Measurements from ENCODE around the gene MRPS26. TPM values are rescaled to one million over a fixed set of nuclear protein-coding genes. Genes with fewer than 3 reads are reported as not detected.
A peak's percentile ranks its signal among the peaks of the same experiment; 100 is the strongest.

The MRPS26 gene
- total RNA-seq, 1 donor from 2014 or later: 31.0 TPM

DNA sequence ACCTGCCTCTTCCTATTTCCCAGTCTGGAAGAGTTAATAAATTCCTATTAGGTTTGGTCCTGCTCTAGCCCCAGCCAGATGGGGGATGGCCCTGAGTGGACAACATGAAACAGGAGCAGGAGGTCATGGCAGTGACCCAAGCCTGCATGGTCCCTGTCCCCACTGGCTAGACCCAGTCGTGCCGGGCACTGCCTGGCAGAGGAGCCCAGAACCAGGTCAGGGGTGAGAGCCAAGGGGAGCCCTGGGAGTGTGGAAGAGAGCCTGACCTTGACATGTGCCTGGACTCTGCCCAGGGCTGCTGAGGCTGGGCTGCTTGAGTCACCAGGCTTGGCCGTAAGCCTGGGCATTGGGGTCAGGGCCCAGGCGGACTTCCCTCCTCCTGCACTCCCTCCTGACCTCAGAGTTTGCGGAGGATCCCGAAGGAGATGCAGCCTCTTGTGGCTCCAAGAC is 35.1 kb downstream of the MRPS26 start:
- Mint-ChIP-seq H3K27ac (ENCODE audit: unreplicated experiment) (no peak overlapping the region), H3K36me3 (ENCODE audit: low read depth) (no peaks in the 10 kb centered on the region)

DNA sequence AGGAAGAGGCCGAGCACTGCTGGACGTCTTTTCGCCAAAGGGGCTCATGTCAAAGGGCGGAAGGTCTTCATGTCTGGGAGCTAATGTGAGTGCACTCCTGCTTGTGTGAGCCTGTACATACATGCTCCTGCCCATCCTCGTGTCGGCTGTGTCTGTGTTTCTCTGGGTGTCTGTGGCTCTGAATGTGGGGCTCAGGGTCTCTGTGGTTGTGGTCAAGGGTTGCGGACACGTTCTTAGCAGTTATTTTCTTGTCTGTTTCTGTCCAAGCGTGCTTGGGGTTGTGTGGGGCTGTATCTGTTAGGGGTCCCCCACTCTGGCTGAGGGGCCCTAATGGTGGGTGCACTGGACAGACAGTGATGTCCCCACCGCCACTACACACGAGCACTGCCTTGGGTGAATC is 35.8 kb downstream of the MRPS26 start:
- Mint-ChIP-seq H3K9me3 (ENCODE audit: low read depth) (peaks cover 3% of the 10 kb centered on the region), H3K4me3 (ENCODE audit: unreplicated experiment) (no peak overlapping the region), H3K36me3 (ENCODE audit: low read depth) (no peaks in the 10 kb centered on the region), H3K27ac (ENCODE audit: unreplicated experiment) (no peak overlapping the region), H3K4me1 (ENCODE audit: low read depth) (no peaks in the 10 kb centered on the region), H3K27me3 (ENCODE audit: low read depth) (peaks cover 38% of the 10 kb centered on the region)
- TF ChIP-seq, protein P1, sequence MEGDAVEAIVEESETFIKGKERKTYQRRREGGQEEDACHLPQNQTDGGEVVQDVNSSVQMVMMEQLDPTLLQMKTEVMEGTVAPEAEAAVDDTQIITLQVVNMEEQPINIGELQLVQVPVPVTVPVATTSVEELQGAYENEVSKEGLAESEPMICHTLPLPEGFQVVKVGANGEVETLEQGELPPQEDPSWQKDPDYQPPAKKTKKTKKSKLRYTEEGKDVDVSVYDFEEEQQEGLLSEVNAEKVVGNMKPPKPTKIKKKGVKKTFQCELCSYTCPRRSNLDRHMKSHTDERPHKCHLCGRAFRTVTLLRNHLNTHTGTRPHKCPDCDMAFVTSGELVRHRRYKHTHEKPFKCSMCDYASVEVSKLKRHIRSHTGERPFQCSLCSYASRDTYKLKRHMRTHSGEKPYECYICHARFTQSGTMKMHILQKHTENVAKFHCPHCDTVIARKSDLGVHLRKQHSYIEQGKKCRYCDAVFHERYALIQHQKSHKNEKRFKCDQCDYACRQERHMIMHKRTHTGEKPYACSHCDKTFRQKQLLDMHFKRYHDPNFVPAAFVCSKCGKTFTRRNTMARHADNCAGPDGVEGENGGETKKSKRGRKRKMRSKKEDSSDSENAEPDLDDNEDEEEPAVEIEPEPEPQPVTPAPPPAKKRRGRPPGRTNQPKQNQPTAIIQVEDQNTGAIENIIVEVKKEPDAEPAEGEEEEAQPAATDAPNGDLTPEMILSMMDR (IDR thresholded peaks at IDR 0.05): no peak
- DNase-seq (ENCODE audit: low spot score): peak; percentile 51

More for the DNA sequence above, 35.1 kb downstream of the MRPS26 start:
- no peaks in the 10 kb centered on the region for H3K4me1 Mint-ChIP-seq (ENCODE audit: low read depth)
- H3K9me3 Mint-ChIP-seq (ENCODE audit: low read depth): peaks cover 3% of the 10 kb centered on the region
- TF ChIP-seq, protein P1 (IDR thresholded peaks at IDR 0.05): no peak
- DNase-seq (ENCODE audit: low spot score): peak; percentile 76
- no peak overlapping the region for H3K4me3 Mint-ChIP-seq (ENCODE audit: unreplicated experiment)
- peaks cover 39% of the 10 kb centered on the region for H3K27me3 Mint-ChIP-seq (ENCODE audit: low read depth)

DNA sequence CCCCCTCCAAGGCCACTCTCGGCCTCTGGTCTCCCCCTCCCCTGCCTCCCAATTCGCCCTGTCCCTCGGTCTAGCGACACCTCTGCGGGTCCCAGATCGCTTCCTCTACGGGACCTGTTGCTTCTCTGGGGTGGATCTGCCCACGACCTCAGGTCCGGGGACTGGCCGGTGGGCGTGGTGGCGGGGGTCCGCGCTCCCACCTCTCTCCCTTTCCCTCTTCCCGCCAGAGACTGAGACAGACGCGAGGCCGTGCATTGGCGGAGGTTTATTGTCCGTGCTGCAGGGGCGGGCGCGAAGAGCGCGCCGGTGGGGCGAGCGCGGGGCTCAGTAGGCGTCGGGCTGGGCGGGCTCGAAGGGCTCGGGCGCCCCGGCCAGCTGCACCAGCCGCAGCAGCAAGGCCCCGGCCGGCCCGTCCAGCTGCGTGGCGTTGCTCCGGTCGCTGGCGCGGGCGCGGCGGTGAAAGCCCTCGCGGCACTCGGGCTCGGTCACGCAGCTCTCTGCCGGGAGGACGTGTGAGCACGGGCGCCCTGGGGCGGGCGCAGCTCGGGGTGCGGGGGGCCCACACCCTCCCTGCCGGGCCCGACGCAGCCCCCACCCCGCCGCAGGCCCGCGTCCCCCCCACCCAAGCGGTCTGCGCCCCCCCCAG is 36.6 kb downstream of the MRPS26 start:
- no peaks in the 10 kb centered on the region for H3K36me3 Mint-ChIP-seq (ENCODE audit: low read depth)
- H3K4me1 Mint-ChIP-seq (ENCODE audit: low read depth): no peaks in the 10 kb centered on the region
- TF ChIP-seq, protein P1 (IDR thresholded peaks at IDR 0.05): no peak
- H3K27ac Mint-ChIP-seq (ENCODE audit: unreplicated experiment): no peak overlapping the region
- peaks cover 3% of the 10 kb centered on the region for H3K9me3 Mint-ChIP-seq (ENCODE audit: low read depth)
- peaks cover 36% of the 10 kb centered on the region for H3K27me3 Mint-ChIP-seq (ENCODE audit: low read depth)
- DNase-seq (ENCODE audit: low spot score): peak; percentile 79
- H3K4me3 Mint-ChIP-seq (ENCODE audit: unreplicated experiment): no peak overlapping the region

DNA sequence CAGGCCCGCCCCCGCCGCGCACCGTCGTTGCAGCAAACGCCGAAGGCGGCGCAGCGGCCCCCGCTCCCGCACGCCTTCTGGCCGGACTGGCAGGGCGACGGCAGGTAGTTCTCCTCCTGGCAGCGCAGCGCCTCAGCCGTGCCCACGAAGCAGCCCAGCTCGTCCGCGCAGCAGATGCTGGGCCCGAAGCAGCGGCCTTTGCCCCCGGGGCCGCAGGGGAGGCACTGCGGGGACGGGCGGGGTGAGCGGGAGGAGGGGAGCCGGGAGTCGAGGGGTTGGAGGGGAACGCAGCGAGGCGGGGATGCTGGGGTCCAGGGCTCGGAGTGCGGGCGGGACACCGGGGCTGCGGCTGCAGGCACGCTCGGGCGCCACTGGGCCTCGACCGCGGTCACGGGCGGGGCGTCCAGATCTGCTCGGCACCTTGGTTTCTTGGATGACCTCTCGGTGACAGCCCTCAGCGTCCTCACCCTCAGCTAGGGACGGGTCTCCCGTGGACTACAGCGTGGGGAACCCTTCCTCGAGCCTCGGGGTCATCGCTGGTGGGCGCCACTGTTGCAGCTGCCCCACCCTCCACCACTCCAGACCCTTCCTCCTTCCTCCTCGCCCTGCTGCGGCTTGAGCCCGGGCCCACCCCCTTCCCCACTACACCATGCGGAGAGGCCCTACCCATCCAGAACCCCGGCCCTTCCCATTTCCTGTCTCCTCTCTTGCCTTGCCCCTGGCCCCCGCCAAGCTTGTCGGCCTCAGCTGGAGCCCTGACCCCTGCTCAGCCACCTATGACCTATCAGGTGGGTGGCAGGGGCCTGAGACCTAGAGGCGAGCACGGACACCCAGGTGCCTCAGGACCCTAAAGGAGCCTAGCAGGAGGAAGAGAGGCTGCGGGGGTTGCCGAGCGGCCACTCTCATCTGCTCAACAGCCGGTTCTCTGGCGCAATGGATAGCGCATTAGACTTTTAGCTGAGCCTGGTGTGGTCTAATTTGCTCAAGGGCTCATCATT is 37.4 kb downstream of the MRPS26 start:
- Mint-ChIP-seq H3K4me3 (ENCODE audit: unreplicated experiment) (peak overlapping the region; percentile 33), H3K27me3 (ENCODE audit: low read depth) (peaks cover 36% of the 10 kb centered on the region), H3K27ac (ENCODE audit: unreplicated experiment) (no peak overlapping the region), H3K4me1 (ENCODE audit: low read depth) (no peaks in the 10 kb centered on the region), H3K9me3 (ENCODE audit: low read depth) (peaks cover 3% of the 10 kb centered on the region), H3K36me3 (ENCODE audit: low read depth) (no peaks in the 10 kb centered on the region)
- TF ChIP-seq, protein P1 (IDR thresholded peaks at IDR 0.05): no peak
- DNase-seq (ENCODE audit: low spot score): peak; percentile 87

DNA sequence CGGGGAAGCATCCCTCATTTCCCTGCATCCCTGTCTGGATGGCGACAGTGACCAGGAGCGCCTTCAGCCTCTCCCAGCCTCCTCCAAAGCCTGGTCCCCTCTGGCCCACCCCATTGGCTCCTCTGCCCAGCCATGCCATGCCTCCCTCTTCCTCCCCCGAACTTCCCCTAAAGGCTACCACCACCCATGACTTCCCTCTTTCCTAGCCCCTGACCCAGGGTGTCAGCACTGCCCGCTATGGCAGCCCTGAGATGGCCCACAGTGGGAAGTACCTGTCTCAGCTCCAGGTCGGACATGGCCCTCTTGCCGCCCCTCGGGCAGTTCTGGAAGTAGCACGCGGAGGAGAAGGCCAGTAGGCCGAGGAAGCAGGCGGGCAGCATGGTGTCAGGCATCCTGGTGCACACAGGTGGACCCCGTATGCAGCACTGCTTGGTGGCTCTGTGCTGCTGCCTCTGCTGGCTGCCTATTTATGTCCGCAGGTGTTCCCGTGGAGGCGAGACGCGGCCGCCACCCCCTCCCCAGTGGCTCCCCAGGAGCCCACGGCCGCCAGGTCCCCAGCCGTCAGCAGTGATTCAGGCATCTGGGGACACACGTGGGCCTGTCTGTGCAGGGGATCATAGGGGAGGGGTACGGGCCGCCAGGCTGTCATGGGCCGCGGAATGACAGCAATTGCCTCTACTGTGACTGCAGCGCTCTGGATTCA is 38.6 kb downstream of the MRPS26 start, which contains the start of gene AVP:
Gene AVP (minus strand): TSS at position 442 of the 703 bp plus-strand sequence. CDS start 50 bp downstream, at position 392.
- peak; percentile 77 for DNase-seq (ENCODE audit: low spot score)
- no peaks in the 10 kb centered on the region for H3K4me1 Mint-ChIP-seq (ENCODE audit: low read depth)
- H3K36me3 Mint-ChIP-seq (ENCODE audit: low read depth): no peaks in the 10 kb centered on the region
- H3K27me3 Mint-ChIP-seq (ENCODE audit: low read depth): peaks cover 34% of the 10 kb centered on the region
- peak within 1 kb of the TSS; percentile 33 for H3K4me3 Mint-ChIP-seq (ENCODE audit: unreplicated experiment)
- no peak within 1 kb of the TSS for H3K27ac Mint-ChIP-seq (ENCODE audit: unreplicated experiment)
- H3K9me3 Mint-ChIP-seq (ENCODE audit: low read depth): peaks cover 3% of the 10 kb centered on the region
- TF ChIP-seq, protein P1 (IDR thresholded peaks at IDR 0.05): no peak
